K562 (cell line): Measurements from ENCODE around the gene BET1L. TPM values are rescaled to one million over a fixed set of nuclear protein-coding genes. Genes with fewer than 3 reads are reported as not detected.

ENCODE experiments used
- ATAC-seq: fragments of 200-7000 bp; cut with Tn5 transposase; 3 replicates; pipeline ENCODE4 v1.9.1; 2020; ENCODE audit warnings: moderate library complexity
- BruUV-seq: library from RNA; stranded (reverse); fragments of 400-500 nt; replicated peaks from 2 replicates; lab custom pipeline; 2021; lab: Mats Ljungman, UMichigan
- CTCF ChIA-PET: fragments of 300-600 bp; formaldehyde crosslinking; extraction: SDS; loops from one replicate; lab custom pipeline; 2021; ENCODE audit warnings: low intra/inter-chr PET ratio; lab: Yijun Ruan, JAX
- POLR2A ChIA-PET: fragments of 300-600, 350-650 bp; sonication (Branson Sonifier 250); formaldehyde crosslinking; extraction: SDS; loops from one replicate; lab custom pipeline; 2021; ENCODE audit warnings: antibody characterized with exemption, inconsistent platforms; lab: Yijun Ruan, JAX
- DNase-seq, 4 experiments: peaks; one replicate each; pipeline versions ENCODE4 v3.0.0 to v3.0.0-alpha.2; 2011 to 2018; ENCODE audit warnings: low spot score in 3 of 4, mixed read lengths in 3 of 4; ENCODE audit errors: extremely low read depth in 1 of 4
- FAIRE-seq: peaks from 2 replicates; lab custom pipeline; 2011; peaks lifted over from hg19 to GRCh38; lab: Jason Lieb, UNC
- H2AFZ ChIP-seq: 2 replicates; pipeline ENCODE4 v1.6.0; 2011; ENCODE audit warnings: low read depth, low read length, control low read depth, inconsistent platforms
- H3K27ac ChIP-seq: fragments of 200-600 bp; 3 replicates; pipeline ENCODE4 v1.8.0; 2011; ENCODE audit warnings: low read depth, mild to moderate bottlenecking, control low read depth, inconsistent platforms, low read length, moderate library complexity, mixed read lengths; ENCODE audit errors: extremely low read depth
- H3K27me3 ChIP-seq, 2 experiments: fragments of 300-600 bp in 1 of 2; 2 replicates in 1 of 2; 3 replicates in 1 of 2; pipeline versions ENCODE4 v1.6.0 to v1.8.0; 2011; ENCODE audit warnings: inconsistent platforms in 2 of 2, low read length in 2 of 2, mild to moderate bottlenecking in 1 of 2, mixed read lengths in 1 of 2, moderate library complexity in 1 of 2; ENCODE audit not compliant: control insufficient read depth in 2 of 2, insufficient read depth in 2 of 2
- H3K36me3 ChIP-seq: fragments of 300-600 bp; 3 replicates; pipeline ENCODE4 v1.8.0; 2011; ENCODE audit warnings: mild to moderate bottlenecking, low read length, inconsistent platforms; ENCODE audit not compliant: control insufficient read depth, insufficient read depth
- H3K4me1 ChIP-seq, 2 experiments: fragments of 200-600 bp in 1 of 2; replicated peaks in 1 of 2; 2 replicates in 1 of 2; 3 replicates in 1 of 2; pipeline versions ENCODE4 v1.5.1 to v1.8.0; 2011; ENCODE audit warnings: inconsistent platforms in 2 of 2, low read length in 2 of 2, mild to moderate bottlenecking in 1 of 2, mixed read lengths in 1 of 2, moderate library complexity in 1 of 2; ENCODE audit not compliant: control insufficient read depth in 2 of 2, insufficient read depth in 2 of 2
- H3K4me2 ChIP-seq: 2 replicates; pipeline ENCODE4 v1.6.1; 2011; ENCODE audit warnings: low read length, control low read depth, inconsistent platforms, mixed read lengths; ENCODE audit not compliant: insufficient read depth
- H3K4me3 ChIP-seq: fragments of 200-600 bp; sonication (generic), shearing (Covaris generic); 2 replicates; pipeline ENCODE4 v1.5.1; 2016; ENCODE audit warnings: control low read depth, inconsistent platforms
- H3K79me2 ChIP-seq: fragments of 200-600 bp; 3 replicates; pipeline ENCODE4 v1.8.0; 2011; ENCODE audit warnings: low read length, inconsistent platforms; ENCODE audit not compliant: control insufficient read depth, insufficient read depth
- H3K9ac ChIP-seq, 2 experiments: 2 replicates each; pipeline versions ENCODE4 v1.6.0 to v1.6.1; 2011; ENCODE audit warnings: low read depth in 2 of 2, low read length in 2 of 2, control low read depth in 1 of 2, inconsistent platforms in 1 of 2, mild to moderate bottlenecking in 1 of 2, mixed read lengths in 1 of 2; ENCODE audit not compliant: insufficient read depth in 1 of 2
- H3K9me1 ChIP-seq: one replicate; pipeline ENCODE4 v1.6.0; 2011; ENCODE audit warnings: inconsistent platforms, mild to moderate bottlenecking, low read length, moderate library complexity; ENCODE audit not compliant: control insufficient read depth, insufficient read depth
- H3K9me3 ChIP-seq: replicated peaks from 2 replicates; pipeline ENCODE4 v1.5.1; 2011; ENCODE audit warnings: low read depth, low read length, inconsistent platforms; ENCODE audit not compliant: control insufficient read depth, insufficient read depth
- H4K20me1 ChIP-seq: replicated peaks from 2 replicates; pipeline ENCODE4 v1.6.1; 2011; ENCODE audit warnings: low read length, inconsistent platforms, mixed read lengths; ENCODE audit not compliant: control insufficient read depth, insufficient read depth
- CBFA2T2 ChIP-seq: fragments of 450-650 bp; conservative IDR thresholded peaks from 2 replicates; pipeline ENCODE4 v1.6.1; 2017; ENCODE audit warnings: mild to moderate bottlenecking
- DLX4 ChIP-seq: fragments of 250-450 bp; sonication (Bioruptor Pico); IDR thresholded peaks from 2 replicates; pipeline ENCODE4 v1.6.1; 2021; ENCODE audit warnings: mild to moderate bottlenecking
- E2F1 ChIP-seq: sonication (generic); formaldehyde crosslinking; IDR thresholded peaks from 2 replicates; pipeline ENCODE4 v1.8.1; 2023; ENCODE audit warnings: mild to moderate bottlenecking, missing genetic modification reagents, moderate library complexity
- FOXM1 ChIP-seq, 2 experiments: fragments of 450-650 bp in 1 of 2; sonication (generic) in 1 of 2; formaldehyde crosslinking in 1 of 2; IDR thresholded peaks; 2 replicates each; pipeline versions ENCODE4 v1.6.1 to v1.9.0; 2017 to 2022; ENCODE audit warnings: low read depth in 2 of 2, mild to moderate bottlenecking in 2 of 2, missing genetic modification reagents in 1 of 2, moderate library complexity in 1 of 2
- KAT7 ChIP-seq: sonication (generic); formaldehyde crosslinking; IDR thresholded peaks from 2 replicates; pipeline ENCODE4 v1.8.0; 2022; ENCODE audit warnings: missing genetic modification reagents, mild to moderate bottlenecking, borderline replicate concordance
- NBN ChIP-seq: fragments of 450-650 bp; IDR thresholded peaks from 2 replicates; pipeline ENCODE4 v1.6.1; 2016; ENCODE audit warnings: low read depth, mild to moderate bottlenecking
- NCOA2 ChIP-seq, 2 experiments: fragments of 450-650 bp; IDR thresholded peaks; 2 replicates each; pipeline ENCODE4 v1.6.1; 2018; ENCODE audit warnings: mild to moderate bottlenecking in 2 of 2, moderate library complexity in 1 of 2; ENCODE audit not compliant: partially characterized antibody in 2 of 2
- PREB ChIP-seq: sonication (generic); formaldehyde crosslinking; IDR thresholded peaks from 2 replicates; pipeline ENCODE4 v1.8.1; 2023; ENCODE audit warnings: mild to moderate bottlenecking, missing genetic modification reagents
- RNF219 ChIP-seq: fragments of 250-450 bp; sonication (Bioruptor Pico); IDR thresholded peaks from 2 replicates; pipeline ENCODE4 v1.5.0; 2022; ENCODE audit warnings: mild to moderate bottlenecking
- TEAD1 ChIP-seq, 2 experiments: fragments of 450-650 bp in 1 of 2; sonication (generic) in 1 of 2; formaldehyde crosslinking; IDR thresholded peaks; 2 replicates each; pipeline versions ENCODE4 v1.4.0 to v1.8.0; 2020 to 2022; ENCODE audit warnings: mild to moderate bottlenecking in 2 of 2, missing genetic modification reagents in 1 of 2
- ZNF274 ChIP-seq: IDR thresholded peaks from 2 replicates; pipeline ENCODE4 v1.6.1; 2011; ENCODE audit warnings: low read depth, mild to moderate bottlenecking, low read length, moderate library complexity, borderline replicate concordance
- WGBS: fragments of 100-300 bp; shearing (Covaris generic); methylation state at CpG from one replicate; pipeline ENCODE4 v1.1.6; 2016; ENCODE audit warnings: low coverage, mixed read lengths; ENCODE audit not compliant: insufficient coverage; ENCODE audit errors: missing lambda C conversion rate; 5-methylcytosine and 5-hydroxymethylcytosine counted together
- in situ Hi-C: fragments of 300-500 bp; cut with MboI; formaldehyde crosslinking; loops from 4 replicates; pipeline ENCODE4 v1.15.0; 2018; ENCODE audit warnings: inconsistent platforms, mixed read lengths
- intact Hi-C: fragments of 100-400 bp; cut with micrococcal nuclease; formaldehyde crosslinking; loops from 2 replicates; pipeline ENCODE4 v1.14.2; 2022
- polyA plus RNA-seq, 8 experiments: library from polyadenylated mRNA; depleted of rRNA in 4 of 8; stranded (reverse) in 5 of 8; unstranded in 3 of 8; fragments of >200 nt; fragmentation: Nextera tagmentation in 2 of 8; fragmentation: Illumina TruSeq in 1 of 8; extraction: Ambion mirVana in 2 of 8; extraction: Trizol in 1 of 8; gene quantifications; 2 replicates each; pipeline versions ENCODE4 v1.2.1 to v1.2.3, GENCODE V29; 2011 to 2014; ENCODE audit warnings: inconsistent platforms in 1 of 8, missing spikeins in 1 of 8
- total RNA-seq, 7 experiments: library from RNA; depleted of rRNA in 6 of 7; stranded (reverse); fragments of >200 nt in 6 of 7; fragmentation: Illumina TruSeq in 2 of 7; extraction: Trizol in 2 of 7; gene quantifications; 2 replicates each; pipeline versions ENCODE4 v1.2.1 to v1.2.3, GENCODE V29; 2011 to 2021; ENCODE audit warnings: low replicate concordance in 1 of 7

BET1L gene
- total and polyA plus RNA-seq, 9 of the 15 experiments (the other 6 are each of a cell fraction or from before 2014, with no cell fraction given), result 9.9 to 69.1 (median 19.9) TPM

- H3K4me1 ChIP-seq, result peaks cover 19 to 21% of the 10 kb centered on the region in 2 experiments; a peak in 4 of 5 replicates
- H2AFZ ChIP-seq, result peak within 1 kb of the TSS; percentile 95
- peaks cover 60% of the 10 kb centered on the region for H3K79me2 ChIP-seq
- H3K27ac ChIP-seq, result peak within 1 kb of the TSS; percentile 99
- H4K20me1 ChIP-seq, result peaks cover 10% of the 10 kb centered on the region; the same call in 1 of the 2 replicates
- no peaks in the 10 kb centered on the region for H3K9me1 ChIP-seq
- H3K36me3 ChIP-seq, result peaks cover 40% of the 10 kb centered on the region
- CTCF ChIA-PET, result no interaction called here
- H3K27me3 ChIP-seq, result no peaks in the 10 kb centered on the region
- WGBS, result 2% methylated on average over 59 of the region's 62 CpGs
- peak; percentile 97 for ATAC-seq
- intact Hi-C loops, result loop anchor here (2.0 kb wide), 1 partner anchor 30 kb away; the partner anchor contains the start of genes BET1L and RIC8A
- TSS peak; percentile 64 for BruUV-seq
- H3K9me3 ChIP-seq, result no peaks in the 10 kb centered on the region
- in situ Hi-C loops, result no loop called here
- H3K9ac ChIP-seq, result peak within 1 kb of the TSS; percentile 94 to 98
- POLR2A ChIA-PET, result interaction anchor here (0.6 to 1.3 kb wide), 7 partner anchors 10 to 215 kb away, joined by 3 to 8 read pairs (median 4); partner anchors contain the start of genes BET1L and RIC8A
- H3K4me2 ChIP-seq, result peak within 1 kb of the TSS; percentile 91
- peak; percentile 88 to 93 (median 90) for DNase-seq
- peak within 1 kb of the TSS; percentile 97 for H3K4me3 ChIP-seq
- peak; percentile 88 for FAIRE-seq
- 0 out of 2 replicates have a peak, but pooled peaks have one; percentile 14 for TF ChIP-seq CBFA2T2
- TF ChIP-seq KAT7 (CRISPR knock-in tag), result peak; percentile 84; the same call in 1 of the 2 replicates
- TF ChIP-seq TEAD1 (CRISPR knock-in tag; IDR thresholded peaks at IDR 0.05), result no peak
- no peak for TF ChIP-seq FOXM1 (IDR thresholded peaks at IDR 0.05; ENCODE audit: low read depth)
- TF ChIP-seq FOXM1 (CRISPR knock-in tag; IDR thresholded peaks at IDR 0.05; ENCODE audit: low read depth), result peak; percentile 60; the same call in 1 of the 2 replicates
- TF ChIP-seq NCOA2 (IDR thresholded peaks at IDR 0.05; ENCODE audit: partially characterized antibody in 2 of 2), result no peak
- TF ChIP-seq ZNF274, result no peak
- TF ChIP-seq PREB (CRISPR knock-in tag), result 0 out of 2 replicates have a peak, but pooled peaks have one; percentile 63
- TF ChIP-seq NBN, result no peak
- TF ChIP-seq RNF219 (CRISPR knock-in tag), result no peak
- TF ChIP-seq DLX4, result no peak
- TF ChIP-seq E2F1 (CRISPR knock-in tag), result peak; percentile 57; the same call in 1 of the 2 replicates
Observed at GRCh38 chr11:236774-237767, 29.9 kb upstream of the BET1L start, which contains the start of gene PSMD13. Gene PSMD13 (plus strand): TSS chr11:236976. CDS start chr11:237050, 74 bp downstream.
